Right cardiac atrium (tissue), 5 donors: ENCODE measurements around the gene SPATA31E1. TPM values are rescaled to one million over a fixed set of nuclear protein-coding genes. Genes with fewer than 3 reads are reported as not detected.
"Not testable (repeated sequence)": the region's sequence is repeated elsewhere in the genome, so short reads cannot be mapped to it uniquely, and the experiment has no call there.

Experiments used
- ATAC-seq, 2 donors: fragments of 200-7000 bp; cut with Tn5 transposase; one replicate each; pipeline versions ENCODE4 v1.8.0 to v1.9.1; 2020; ENCODE audit warnings: moderate library complexity in 2 of 2, mild to moderate bottlenecking in 1 of 2
- DNase-seq, 3 donors: peaks; one replicate each; pipeline ENCODE4 v3.0.0-alpha.2; 2020
- H3K27ac ChIP-seq: one replicate; pipeline ENCODE4 v1.5.1; 2013; ENCODE audit warnings: mild to moderate bottlenecking, low read length, control low read depth, moderate library complexity
- H3K27me3 ChIP-seq: one replicate; pipeline ENCODE4 v1.6.1; 2013; ENCODE audit not compliant: control insufficient read depth, insufficient read depth
- H3K4me1 ChIP-seq: one replicate; pipeline ENCODE4 v1.6.1; 2013; ENCODE audit warnings: low read length; ENCODE audit not compliant: control insufficient read depth, insufficient read depth
- H3K4me3 ChIP-seq: one replicate; pipeline ENCODE4 v1.5.1; 2013; ENCODE audit warnings: low read length, control low read depth
- H3K9me3 ChIP-seq: one replicate; pipeline ENCODE4 v1.6.1; 2013; ENCODE audit warnings: low read length; ENCODE audit not compliant: control insufficient read depth
- WGBS: extraction: QIAGEN DNeasy Blood & Tissue Kit; methylation state at CpG from one replicate; pipeline ENCODE4 v1.1.7; 2013; 5-methylcytosine and 5-hydroxymethylcytosine counted together
- intact Hi-C, 4 donors: fragments of 100-400 bp; cut with DNase I; formaldehyde crosslinking; loops; one replicate each; pipeline versions ENCODE4 v1.11.0 to v1.14.0; 2022 to 2023
- long read RNA-seq, 4 donors: library from polyadenylated mRNA; unstranded; transcript quantifications; one replicate each; pipeline ENCODE4 v2.0.0, GENCODE V29; 2020 to 2021
- polyA plus RNA-seq: library from polyadenylated mRNA; stranded (reverse); fragments of 200-250 nt; gene quantifications from one replicate; pipeline ENCODE4 v1.2.3, GENCODE V29; 2013
- total RNA-seq, 4 donors: library from RNA; stranded (reverse); fragmentation: NEBNext Ultra II Directional; extraction: Animal tissue kit (Norgen Biotek cat#: 25700); gene quantifications; one replicate each; pipeline ENCODE4 v1.2.1, GENCODE V29; 2021
- donor health status: healthy with polysubstance abuse.
- donor health status: DM: no; HTN: yes; CAD: no.
- donor health status: DM: no; HTN: no; CAD: no.
- donor health status: DM: no; HTN: yes; CAD: no; lungs with severe emphysema.
- donor health status: DM: yes; HTN: yes; CAD: no.

The SPATA31E1 gene
- not detected for total RNA-seq
- not detected for polyA plus RNA-seq
- long read RNA-seq, donor 1 = 0 reads
- long read RNA-seq, donor 2 = 0 reads
- long read RNA-seq, donor 3 = 0 reads
- long read RNA-seq, donor 4 = 0 reads

DNA sequence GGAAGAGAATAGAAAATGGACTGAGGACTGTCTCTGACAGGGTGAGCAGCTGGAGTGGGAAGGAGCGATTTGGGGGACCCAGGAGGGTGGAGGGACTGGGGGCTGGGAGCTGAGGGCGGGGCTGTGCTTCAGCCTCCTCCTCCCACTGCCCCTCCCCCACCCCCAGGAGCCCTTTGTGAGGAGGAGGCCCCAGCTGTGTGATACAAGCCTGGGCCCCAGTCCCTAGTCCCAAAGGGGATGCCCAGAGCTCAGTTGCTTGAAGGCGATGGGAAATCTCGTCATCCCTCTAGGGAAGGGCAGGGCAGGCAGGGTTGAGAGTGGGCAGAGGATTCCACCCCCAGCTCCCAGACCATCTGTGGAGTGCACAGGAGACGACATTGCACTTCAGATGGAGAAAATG, at the start of gene SPATA31E1:
Gene SPATA31E1, plus strand, starts transcription at position 251 of the 400 bp plus-strand sequence. Its CDS starts 15 bp downstream, at position 266.
- Histone ChIP-seq H3K4me3 (no peak within 1 kb of the TSS), H3K4me1 (no peaks in the 10 kb centered on the region), H3K27ac (no peak within 1 kb of the TSS), H3K9me3 (no peaks in the 10 kb centered on the region), H3K27me3 (no peaks in the 10 kb centered on the region)
- no peak for DNase-seq
- WGBS = 66% methylated on average over 5 of the region's 5 CpGs
- intact Hi-C loops = no loop called here
- ATAC-seq = no peak

DNA sequence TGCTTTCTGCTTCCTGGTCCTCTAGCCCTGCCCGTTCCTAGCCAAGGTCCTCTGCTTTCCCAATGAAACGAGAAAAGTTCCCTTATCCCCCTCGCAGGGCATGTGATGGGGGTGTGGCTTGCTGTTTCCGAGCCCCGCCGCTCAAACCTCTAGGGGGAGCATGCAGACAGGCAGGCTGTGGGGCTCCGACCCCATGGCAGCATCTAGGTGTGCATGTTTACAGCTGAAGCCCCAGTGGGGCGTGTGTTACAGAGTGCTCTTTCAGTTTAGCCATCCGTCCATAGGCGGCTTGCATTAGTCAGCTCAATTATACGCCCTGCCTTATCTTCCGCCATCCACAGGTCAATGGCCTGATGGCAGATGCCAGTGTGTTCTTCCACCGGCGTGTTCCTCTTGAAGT, 48.3 kb upstream of the SPATA31E1 start:
- 51% methylated on average over 14 of the region's 14 CpGs for WGBS
- H3K27me3 ChIP-seq = no peaks in the 10 kb centered on the region
- no peaks in the 10 kb centered on the region for H3K9me3 ChIP-seq
- no peaks in the 10 kb centered on the region for H3K4me1 ChIP-seq
- intact Hi-C loops = no loop called here
- ATAC-seq (no peak), DNase-seq (no peak)
- no peak overlapping the region for H3K27ac ChIP-seq
- no peak overlapping the region for H3K4me3 ChIP-seq

DNA sequence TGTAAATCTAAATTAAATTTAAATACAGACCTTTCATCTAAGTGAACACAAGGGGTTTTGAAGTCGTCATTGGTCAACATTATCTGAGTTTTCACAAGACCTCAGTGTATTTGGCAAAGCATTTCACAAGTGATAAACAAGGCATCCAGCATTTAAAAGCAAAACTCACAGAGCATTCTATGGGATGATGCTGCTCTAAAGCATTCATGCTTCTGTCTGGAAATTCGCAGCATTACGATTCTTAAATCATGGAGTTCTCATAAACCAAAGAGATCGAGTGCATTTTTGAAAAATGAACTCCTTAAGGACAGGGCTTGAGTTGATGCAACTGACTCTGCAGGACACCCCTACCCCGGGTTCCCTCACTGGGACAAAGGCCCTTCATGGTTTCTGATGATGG, 46.1 kb upstream of the SPATA31E1 start:
- Histone ChIP-seq H3K9me3 (no peaks in the 10 kb centered on the region), H3K4me3 (no peak overlapping the region), H3K27me3 (no peaks in the 10 kb centered on the region), H3K27ac (no peak overlapping the region), H3K4me1 (no peaks in the 10 kb centered on the region)
- intact Hi-C loops = no loop called here
- ATAC-seq = no peak
- DNase-seq = no peak
- 75% methylated on average over 5 of the region's 5 CpGs for WGBS

DNA sequence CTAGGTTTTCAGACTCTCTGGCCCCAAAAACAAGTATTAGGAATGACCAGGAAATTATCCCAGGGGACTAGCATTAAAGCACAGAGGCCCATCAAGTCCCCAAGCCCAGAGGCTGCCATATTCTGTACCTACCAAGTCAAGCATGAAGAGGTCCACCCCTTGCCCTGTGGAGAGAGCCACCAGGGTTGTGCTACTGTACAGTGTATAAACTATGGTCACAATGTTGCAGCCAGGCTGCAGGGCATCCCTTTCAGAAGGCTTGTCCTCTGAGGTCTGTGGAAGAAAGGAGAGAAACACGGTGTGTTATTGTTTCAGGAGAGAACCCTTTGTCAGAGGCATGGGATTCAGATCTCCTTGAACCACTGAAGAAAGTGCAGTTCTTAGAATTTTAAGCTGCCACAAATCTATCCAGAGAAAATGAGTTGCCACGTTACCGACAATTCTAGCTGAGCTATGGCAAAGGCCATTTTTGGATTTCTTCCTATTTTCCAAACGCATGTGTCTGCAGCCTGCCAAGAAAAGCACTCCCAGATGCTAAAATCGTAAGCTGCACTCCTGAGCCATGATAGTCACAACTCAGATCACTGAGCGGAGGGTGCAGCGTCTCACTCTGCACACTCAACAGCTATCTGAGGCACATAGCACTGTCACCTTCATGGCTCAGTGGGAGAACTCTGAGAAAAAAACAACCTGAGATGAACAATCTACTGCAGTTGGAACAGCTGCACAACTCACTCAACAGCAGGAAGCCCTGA, 45.5 kb upstream of the SPATA31E1 start:
- H3K27ac ChIP-seq = no peak overlapping the region
- no peak overlapping the region for H3K4me3 ChIP-seq
- H3K4me1 ChIP-seq = no peaks in the 10 kb centered on the region
- DNase-seq (no peak), ATAC-seq (peak; percentile 65 to 77)
- 27% methylated on average over 7 of the region's 7 CpGs for WGBS
- intact Hi-C loops = no loop called here
- H3K9me3 ChIP-seq = no peaks in the 10 kb centered on the region
- no peaks in the 10 kb centered on the region for H3K27me3 ChIP-seq

DNA sequence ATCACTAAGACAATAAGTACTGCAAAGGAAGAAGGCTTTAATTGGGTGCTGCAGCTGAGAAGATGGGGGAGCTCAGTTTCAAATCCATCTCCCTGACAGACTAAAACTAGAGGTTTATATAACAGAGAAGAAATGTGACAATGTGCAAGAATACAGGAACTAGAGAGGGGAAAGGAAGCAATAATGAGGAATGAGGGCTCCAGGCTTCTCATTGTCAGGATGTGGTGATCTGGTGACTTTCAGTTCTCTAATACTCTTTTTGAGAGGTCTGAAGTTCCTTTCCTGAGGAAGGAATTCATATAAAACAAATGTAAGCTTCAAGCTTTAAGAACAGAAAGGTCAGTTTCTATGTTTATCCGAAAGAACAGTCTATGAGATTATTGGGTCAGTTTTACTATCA, 42.5 kb upstream of the SPATA31E1 start:
- intact Hi-C loops = no loop called here
- WGBS = 68% methylated on average over 1 of the region's 1 CpG
- DNase-seq (no peak), ATAC-seq (no peak)
- Histone ChIP-seq H3K4me3 (no peak overlapping the region), H3K4me1 (no peaks in the 10 kb centered on the region), H3K27ac (no peak overlapping the region), H3K27me3 (no peaks in the 10 kb centered on the region), H3K9me3 (no peaks in the 10 kb centered on the region)

DNA sequence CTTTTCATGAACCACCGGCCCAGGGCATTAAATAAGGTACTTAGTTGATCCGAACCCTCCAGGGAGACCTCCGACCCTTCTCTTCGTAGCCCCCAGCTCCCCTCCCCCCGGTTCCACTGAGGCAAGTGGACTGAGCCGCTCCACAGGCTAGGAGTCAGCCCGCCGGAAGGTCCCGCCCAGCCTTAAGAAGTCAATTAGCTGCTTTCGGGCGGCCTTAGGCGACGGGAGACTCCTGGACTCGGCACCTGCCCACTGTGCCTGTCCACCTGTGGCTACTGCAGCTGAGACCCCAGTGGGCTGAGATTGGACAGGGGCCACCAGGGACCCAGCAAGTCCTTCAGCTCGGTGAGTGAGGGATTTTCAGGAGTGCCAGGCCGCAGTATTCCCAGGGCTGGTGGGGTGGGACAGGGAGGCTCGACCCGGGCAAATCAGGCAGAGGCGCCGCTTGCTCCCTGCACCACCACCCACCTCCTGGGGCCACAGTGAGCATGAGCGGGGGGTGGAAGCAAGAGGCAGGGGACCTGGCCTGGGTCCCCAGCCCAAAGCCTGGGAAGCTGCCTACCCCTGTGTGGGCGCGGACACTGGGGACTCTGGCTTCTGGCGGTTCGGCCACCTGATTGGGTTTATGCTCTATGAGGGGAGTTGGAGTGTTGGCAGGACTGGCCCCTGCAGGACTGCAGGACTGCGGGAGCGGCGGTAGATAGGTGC, 39.6 kb upstream of the SPATA31E1 start:
- no peaks in the 10 kb centered on the region for H3K4me1 ChIP-seq
- ATAC-seq (no peak), DNase-seq (no peak)
- H3K27me3 ChIP-seq = no peaks in the 10 kb centered on the region
- H3K9me3 ChIP-seq = no peaks in the 10 kb centered on the region
- WGBS = 97% methylated on average over 28 of the region's 28 CpGs
- H3K27ac ChIP-seq = no peak overlapping the region
- H3K4me3 ChIP-seq = no peak overlapping the region
- intact Hi-C loops = no loop called here

DNA sequence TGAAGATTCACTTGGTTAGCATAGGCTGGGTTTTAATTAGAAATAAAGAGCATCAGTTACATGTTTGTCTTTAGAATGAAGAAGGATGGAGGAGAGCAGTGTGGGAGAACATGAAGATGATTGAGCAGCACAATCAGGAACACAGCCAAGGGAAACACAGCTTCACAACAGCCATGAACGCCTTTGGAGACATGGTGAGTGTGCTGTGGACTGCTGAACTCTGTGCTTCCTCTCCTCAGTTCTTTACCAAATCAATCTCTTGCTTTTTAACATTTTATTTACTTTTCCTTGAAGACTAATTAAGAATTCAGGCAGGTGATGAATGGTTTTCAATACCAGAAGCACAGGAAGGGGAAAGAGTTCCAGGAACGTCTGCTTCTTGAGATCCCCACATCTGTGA, 38.2 kb upstream of the SPATA31E1 start:
- Histone ChIP-seq H3K4me1 (no peaks in the 10 kb centered on the region), H3K9me3 (no peaks in the 10 kb centered on the region), H3K27me3 (no peaks in the 10 kb centered on the region), H3K27ac (no peak overlapping the region), H3K4me3 (no peak overlapping the region)
- 36% methylated on average over 2 of the region's 2 CpGs for WGBS
- DNase-seq = no peak
- intact Hi-C loops = no loop called here
- no peak for ATAC-seq

DNA sequence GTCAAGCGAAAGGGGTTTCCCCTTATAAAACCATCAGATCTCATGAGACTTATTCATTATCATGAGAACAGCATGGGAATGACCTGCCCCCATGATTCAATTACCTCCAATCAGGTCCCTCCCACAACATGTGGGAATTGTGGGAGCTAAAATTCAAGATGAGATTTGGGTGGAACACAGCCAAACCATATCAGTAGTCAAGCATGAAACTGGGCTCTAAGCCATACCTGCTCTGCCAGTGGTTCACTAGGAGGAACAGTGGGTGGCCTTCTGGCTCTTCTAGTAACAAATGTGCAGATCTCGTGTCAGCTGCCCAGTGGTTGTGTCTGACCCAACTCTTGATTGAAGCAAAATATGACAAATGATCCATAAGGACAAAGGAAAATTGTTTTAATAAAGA, 34.9 kb upstream of the SPATA31E1 start:
- H3K9me3 ChIP-seq, H3K4me3 ChIP-seq, H3K27ac ChIP-seq, intact Hi-C loops, H3K4me1 ChIP-seq, H3K27me3 ChIP-seq: not testable (repeated sequence)
- ATAC-seq = peak in 1 of 2 donors; percentile 62
- peak in 1 of 3 donors; percentile 37 for DNase-seq
- WGBS = 47% methylated on average over 2 of the region's 2 CpGs

DNA sequence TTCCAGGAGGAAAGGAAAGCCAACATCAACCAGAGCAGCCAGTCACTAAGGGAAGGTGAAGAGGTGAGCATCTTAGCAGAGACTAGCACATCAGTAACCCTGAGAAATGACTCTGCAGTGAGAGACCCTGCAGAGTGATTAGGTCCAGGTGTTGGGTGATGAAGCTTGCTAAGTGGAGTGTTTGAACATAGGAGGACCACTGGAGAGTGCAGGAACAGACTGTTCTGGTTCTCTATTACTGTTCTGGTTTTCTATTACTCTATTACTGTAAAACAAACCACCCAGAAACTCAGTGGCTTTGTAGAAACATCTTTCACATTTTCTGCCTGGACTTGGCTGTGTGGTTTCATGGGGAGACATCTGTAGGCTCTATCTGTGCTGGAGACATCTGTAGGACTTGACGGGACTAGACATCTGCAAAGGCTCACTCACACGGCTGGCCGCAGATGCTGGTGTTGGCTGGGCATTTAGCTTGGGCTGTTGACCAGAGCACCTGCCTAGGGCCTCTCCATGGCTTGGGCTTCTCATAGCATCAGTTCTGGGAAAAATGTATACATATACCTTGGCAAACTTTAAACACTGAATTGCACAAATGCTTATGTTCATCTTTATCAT, 33.4 kb upstream of the SPATA31E1 start:
- DNase-seq = no peak
- ATAC-seq = no peak
- Histone ChIP-seq H3K27me3 (no peaks in the 10 kb centered on the region), H3K27ac (no peak overlapping the region), H3K9me3 (no peaks in the 10 kb centered on the region), H3K4me3 (no peak overlapping the region), H3K4me1 (no peaks in the 10 kb centered on the region)
- intact Hi-C loops = no loop called here
- WGBS = 56% methylated on average over 3 of the region's 3 CpGs

DNA sequence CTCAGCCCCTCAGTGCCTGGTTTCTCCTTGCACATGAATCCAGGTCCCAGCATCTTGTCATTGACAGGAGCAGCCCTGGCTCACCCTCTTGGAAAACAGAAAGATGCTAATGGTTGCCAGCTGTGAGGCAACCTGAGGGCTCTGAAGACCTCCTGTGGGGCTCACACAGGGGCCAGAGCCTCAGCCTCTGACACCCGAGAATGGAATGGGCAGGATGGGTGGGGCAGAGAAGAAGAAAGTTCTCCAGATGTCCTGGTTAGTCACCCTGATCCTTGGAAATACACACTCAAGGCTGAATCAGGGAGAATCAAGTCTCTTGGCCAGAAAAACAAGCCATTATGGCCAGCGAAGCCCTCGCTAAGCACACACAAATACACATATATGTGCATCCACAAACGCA, 32.3 kb upstream of the SPATA31E1 start:
- no peak for DNase-seq

DNA sequence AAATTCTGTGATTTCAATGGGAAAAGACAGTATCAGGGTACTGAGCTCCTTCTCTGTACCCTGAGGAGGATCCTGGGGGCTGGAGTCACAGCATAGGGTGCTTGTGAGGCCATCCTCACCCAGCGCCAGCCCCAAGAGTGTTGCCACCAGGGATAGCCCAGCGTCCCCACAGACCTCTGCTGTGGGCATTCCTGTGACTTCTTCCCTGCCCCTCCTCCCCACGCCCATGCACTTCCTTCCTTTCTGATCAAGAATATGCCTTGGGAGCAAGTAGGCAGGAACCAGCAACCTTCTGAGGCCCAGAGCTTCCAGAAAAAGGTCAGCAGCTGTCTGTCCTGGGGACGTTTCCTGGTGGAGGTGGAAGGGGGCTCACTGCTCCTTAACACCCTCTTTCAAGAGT, 31.5 kb upstream of the SPATA31E1 start:
- intact Hi-C loops, H3K4me1 ChIP-seq, H3K9me3 ChIP-seq, H3K4me3 ChIP-seq, DNase-seq, H3K27me3 ChIP-seq, ATAC-seq, H3K27ac ChIP-seq: not testable (repeated sequence)
- 70% methylated on average over 4 of the region's 4 CpGs for WGBS

More for the DNA sequence above, 32.3 kb upstream of the SPATA31E1 start:
- no peaks in the 10 kb centered on the region for H3K9me3 ChIP-seq
- WGBS = 82% methylated on average over 4 of the region's 4 CpGs
- no peak overlapping the region for H3K4me3 ChIP-seq
- H3K27ac ChIP-seq = no peak overlapping the region
- no peaks in the 10 kb centered on the region for H3K4me1 ChIP-seq
- no peaks in the 10 kb centered on the region for H3K27me3 ChIP-seq
- intact Hi-C loops = no loop called here
- ATAC-seq = no peak
